ENCODE data around the gene SBF1. TPM values are rescaled to one million over a fixed set of nuclear protein-coding genes. Genes with fewer than 3 reads are reported as not detected.
"Not testable (repeated sequence)": the region's sequence is repeated elsewhere in the genome, so short reads cannot be mapped to it uniquely, and the experiment has no call there.

The SBF1 gene
- total RNA-seq, 4 donors from 2014 or later = 63.7 to 122 (median 64.4) TPM

DNA sequence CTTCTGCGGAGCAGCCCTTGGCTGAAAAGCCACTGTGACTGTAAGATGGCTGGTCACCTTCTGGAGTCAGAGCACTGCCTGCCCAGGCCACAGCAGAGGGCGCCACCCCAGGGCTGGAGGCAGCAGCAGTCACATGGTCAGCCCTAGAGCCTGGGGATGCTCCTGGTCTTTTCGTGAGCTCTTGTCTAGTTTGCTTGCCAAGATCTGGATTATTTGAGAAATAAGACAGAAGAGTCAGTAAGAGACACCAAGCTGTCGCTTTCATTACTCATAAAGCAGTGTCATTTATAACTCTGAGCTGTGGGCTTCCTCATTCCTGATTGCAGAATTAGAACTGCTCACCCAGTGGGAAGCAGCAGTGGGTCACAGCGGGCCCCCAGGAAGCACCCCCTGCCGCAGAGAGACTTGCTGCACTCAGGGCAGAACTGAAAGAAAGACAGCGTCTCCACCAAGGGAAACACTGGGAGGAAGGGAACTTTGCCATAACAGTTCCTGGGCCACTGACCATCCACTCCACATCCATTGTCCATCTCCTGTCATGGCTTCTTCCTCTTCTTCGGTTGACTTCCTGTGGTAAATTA is 75.0 kb downstream of the SBF1 start:
- TF ChIP-seq CTCF (IDR thresholded peaks at IDR 0.05) = peak in 1 of 4 experiments; percentile 46
- TF ChIP-seq POLR2A (IDR thresholded peaks at IDR 0.05) = no peak
- peak overlapping the region in 3 of 4 donors; percentile 30 to 64 (median 54) for H3K27ac ChIP-seq
- WGBS, 2 donors (ENCODE audit: low coverage in 1 of 2) = 73 to 100% methylated on average over 1 to 7 of the region's 8 CpGs
- no peak overlapping the region for H3K4me3 ChIP-seq
- H3K9me3 ChIP-seq = no peaks in the 10 kb centered on the region
- H3K4me1 ChIP-seq = peaks cover 0 to 49% (median 6%) of the 10 kb centered on the region in 3 donors
- no peaks in the 10 kb centered on the region for H3K27me3 ChIP-seq
- peak; percentile 40 for ATAC-seq
- H3K36me3 ChIP-seq = peaks cover 0 to 24% of the 10 kb centered on the region in 2 donors

DNA sequence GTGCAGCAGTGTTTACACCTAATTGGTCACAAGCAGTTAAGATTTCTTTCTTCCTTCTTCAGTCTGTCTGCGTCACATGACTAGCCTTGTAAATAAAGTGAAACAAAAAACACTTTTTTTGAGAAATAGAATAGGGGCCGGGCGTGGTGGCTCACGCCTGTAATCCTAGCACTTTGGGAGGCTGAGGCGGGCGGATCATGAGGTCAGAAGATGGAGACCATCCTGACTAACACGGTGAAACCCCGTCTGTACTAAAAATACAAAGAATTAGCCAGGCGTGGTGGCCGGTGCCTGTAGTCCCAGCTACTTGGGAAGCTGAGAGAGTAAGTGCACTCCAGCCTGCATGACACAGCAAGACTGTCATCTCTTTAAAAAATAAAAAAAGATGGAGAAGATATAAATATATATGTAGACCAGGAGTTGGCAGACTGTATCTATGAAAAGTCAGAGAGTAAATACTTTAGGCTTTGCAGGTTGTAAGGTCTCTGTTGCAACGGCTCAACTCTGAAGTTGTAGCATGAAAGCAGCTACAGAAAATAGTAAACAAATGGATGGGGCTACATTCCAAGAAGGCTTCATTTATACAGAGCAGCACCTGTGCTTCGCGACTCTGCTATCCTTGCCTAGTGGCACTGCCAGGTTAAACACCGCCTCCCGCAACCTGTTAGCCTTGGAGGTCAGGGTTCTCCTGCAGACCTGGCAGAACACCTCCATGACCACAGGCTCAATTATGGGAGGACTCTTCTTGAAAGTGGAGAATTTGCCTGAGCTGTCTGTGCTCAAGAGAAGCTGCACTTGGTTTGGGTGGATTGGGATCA is 75.8 kb downstream of the SBF1 start:
- 70% methylated on average over 7 to 12 of the region's 15 CpGs for WGBS, 2 donors (ENCODE audit: low coverage in 1 of 2)
- peaks cover 0 to 30% of the 10 kb centered on the region in 2 donors for H3K36me3 ChIP-seq
- H3K9me3 ChIP-seq = no peaks in the 10 kb centered on the region
- peak overlapping the region in 3 of 4 donors; percentile 24 to 64 (median 54) for H3K27ac ChIP-seq
- no peak for ATAC-seq
- no peaks in the 10 kb centered on the region for H3K27me3 ChIP-seq
- no peak for TF ChIP-seq EP300 (IDR thresholded peaks at IDR 0.05)
- no peak for TF ChIP-seq CTCF (IDR thresholded peaks at IDR 0.05)
- TF ChIP-seq POLR2AphosphoS5 (IDR thresholded peaks at IDR 0.05) = no peak
- no peak for TF ChIP-seq POLR2A (IDR thresholded peaks at IDR 0.05)
- no peak overlapping the region for H3K4me3 ChIP-seq
- H3K4me1 ChIP-seq = peaks cover 0 to 45% (median 6%) of the 10 kb centered on the region in 3 donors

GRCh38 chr22:50397371-50398060 is 77.3 kb downstream of the SBF1 start:
- peaks cover 0 to 38% of the 10 kb centered on the region in 2 donors for H3K36me3 ChIP-seq
- 43 to 62% methylated on average over 1 to 2 of the region's 4 CpGs for WGBS, 2 donors (ENCODE audit: low coverage in 1 of 2)

DNA sequence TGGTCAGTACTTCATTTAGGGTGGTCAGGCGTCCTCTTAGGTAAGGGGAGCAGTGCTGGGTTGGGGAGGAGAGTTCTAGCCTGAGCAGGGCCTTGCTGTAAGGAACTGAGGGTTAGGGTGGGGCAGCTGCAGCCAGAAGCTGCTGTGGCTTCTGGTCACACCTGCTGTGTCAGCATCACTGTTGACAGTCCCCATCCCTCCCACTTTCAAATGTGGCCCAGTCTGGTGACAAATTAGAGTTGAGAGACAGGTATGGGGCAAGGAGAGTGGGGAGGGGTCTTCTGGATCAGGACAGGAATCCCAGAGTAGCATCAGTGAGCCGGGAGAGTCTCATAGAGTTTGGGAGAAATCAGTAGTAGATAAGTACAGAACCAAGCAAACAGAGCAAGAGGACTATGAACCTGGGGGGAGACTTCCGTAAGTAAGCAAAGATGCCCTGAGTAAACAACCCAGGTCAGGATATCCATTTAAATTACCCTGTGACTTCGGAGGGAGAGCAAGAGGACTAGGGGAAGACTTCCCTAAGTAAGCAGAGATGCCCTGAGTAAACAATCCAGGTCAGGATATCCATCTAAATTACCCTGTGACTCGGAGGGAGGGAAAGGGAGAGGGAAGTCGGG is 78.0 kb downstream of the SBF1 start:
- Histone ChIP-seq H3K4me1 (peaks cover 0 to 31% (median 6%) of the 10 kb centered on the region in 3 donors), H3K4me3 (no peak overlapping the region), H3K27me3 (no peaks in the 10 kb centered on the region), H3K9me3 (no peaks in the 10 kb centered on the region), H3K27ac (no peak overlapping the region), H3K36me3 (peaks cover 0 to 43% of the 10 kb centered on the region in 2 donors)
- 29 to 48% methylated on average over 3 to 5 of the region's 6 CpGs for WGBS, 2 donors (ENCODE audit: low coverage in 1 of 2)
- TF ChIP-seq EP300 (IDR thresholded peaks at IDR 0.05) (no peak), POLR2A (IDR thresholded peaks at IDR 0.05) (no peak), CTCF (IDR thresholded peaks at IDR 0.05) (no peak), POLR2AphosphoS5 (IDR thresholded peaks at IDR 0.05) (no peak)
- ATAC-seq = no peak

More at GRCh38 chr22:50397371-50398060, 77.3 kb downstream of the SBF1 start:
- H3K27ac ChIP-seq, ATAC-seq, H3K4me3 ChIP-seq, H3K27me3 ChIP-seq, H3K9me3 ChIP-seq: not testable (repeated sequence)
- H3K4me1 ChIP-seq = peaks cover 0 to 31% (median 6%) of the 10 kb centered on the region in 3 donors

Other genes starting within 250 kb of the SBF1 start
- 10 to 100 TPM; 26.1 to 48.3 (median 37.4) TPM for gene TUBGCP6, start 230.0 kb downstream of the SBF1 start, total RNA-seq
- 10 to 100 TPM in 3 of 4 donors, 1 to 10 TPM in 1; 9.4 to 24.7 (median 12.5) TPM for gene HDAC10, start 223.8 kb downstream of the SBF1 start, total RNA-seq
- gene MAPK12, start 213.4 kb downstream of the SBF1 start, total RNA-seq = 10 to 100 TPM; 10.1 to 18.4 (median 14.0) TPM
- 10 to 100 TPM in 2 of 4 donors, 1 to 10 TPM in 2; 6.8 to 11.5 (median 10.4) TPM for gene MAPK11, start 204.7 kb downstream of the SBF1 start, total RNA-seq
- gene PLXNB2, start 167.4 kb downstream of the SBF1 start, total RNA-seq = 100 to 1,000 TPM in 2 of 4 donors, 10 to 100 TPM in 2; 93.2 to 207 (median 102) TPM
- gene DENND6B, start 148.0 kb downstream of the SBF1 start, total RNA-seq = 1 to 10 TPM; 2.0 to 4.8 (median 2.8) TPM
- gene PPP6R2, start 131.7 kb downstream of the SBF1 start, total RNA-seq = 10 to 100 TPM; 52.2 to 73.5 (median 64.2) TPM
- gene ADM2, start 6.5 kb upstream of the SBF1 start, total RNA-seq = under 1 TPM in 1 of 4 donors, not detected in 3; 0.40 TPM
- gene MIOX, start 11.8 kb upstream of the SBF1 start, total RNA-seq = not detected
- gene LMF2, start 32.7 kb upstream of the SBF1 start, total RNA-seq = 10 to 100 TPM; 35.5 to 58.4 (median 45.1) TPM
- 10 to 100 TPM; 34.8 to 45.0 (median 42.1) TPM for gene NCAPH2, start 33.2 kb upstream of the SBF1 start, total RNA-seq
- 1 to 10 TPM in 2 of 4 donors, not detected in 2; 1.2 to 1.8 TPM for gene SCO2, start 50.6 kb upstream of the SBF1 start, total RNA-seq
- 10 to 100 TPM; 18.5 to 55.1 (median 39.3) TPM for gene TYMP, start 55.0 kb upstream of the SBF1 start, total RNA-seq
- gene KLHDC7B, start 70.9 kb upstream of the SBF1 start, total RNA-seq = under 1 TPM in 3 of 4 donors, not detected in 1; 0.08 to 0.31 (median 0.27) TPM
- not detected for gene SYCE3, start 87.9 kb upstream of the SBF1 start, total RNA-seq
- 10 to 100 TPM in 1 of 4 donors, 1 to 10 TPM in 3; 3.1 to 13.4 (median 6.5) TPM for gene CPT1B, start 103.4 kb upstream of the SBF1 start, total RNA-seq
- gene CHKB, start 107.8 kb upstream of the SBF1 start, total RNA-seq = 10 to 100 TPM; 16.6 to 39.8 (median 33.1) TPM
- 1 to 10 TPM in 3 of 4 donors, under 1 TPM in 1; 0.93 to 3.7 (median 2.3) TPM for gene MAPK8IP2, start 125.8 kb upstream of the SBF1 start, total RNA-seq
- gene ARSA, start 153.1 kb upstream of the SBF1 start, total RNA-seq = 10 to 100 TPM; 19.5 to 40.0 (median 21.0) TPM
- gene SHANK3, start 197.8 kb upstream of the SBF1 start, total RNA-seq = 10 to 100 TPM in 2 of 4 donors, 1 to 10 TPM in 2; 5.9 to 20.5 (median 13.0) TPM

All from gastroesophageal sphincter (tissue), 4 donors.